ENCODE results near the gene KCND2. TPM values are rescaled to one million over a fixed set of nuclear protein-coding genes. Genes with fewer than 3 reads are reported as not detected.

Gene KCND2
- total RNA-seq, 1 donor from 2014 or later = 0.46 TPM

DNA sequence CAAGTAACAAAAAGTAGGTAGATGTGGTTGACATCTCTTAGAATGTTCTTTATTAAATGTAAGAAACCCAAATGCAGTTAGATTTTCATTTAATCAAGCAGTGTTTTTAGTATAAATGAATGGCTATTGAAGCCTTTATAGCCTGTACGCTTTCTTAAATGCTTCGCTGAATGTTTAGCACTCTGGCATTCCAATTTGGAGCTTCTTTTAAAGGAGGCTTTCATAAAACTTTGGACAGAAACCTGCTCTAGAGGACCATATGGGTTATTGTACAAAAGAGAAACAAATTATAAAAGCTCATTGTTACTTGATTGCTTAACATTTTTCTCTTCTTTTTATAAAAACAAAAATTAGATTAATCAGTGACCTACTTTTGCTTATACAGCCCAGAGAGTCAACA, 59.5 kb downstream of the KCND2 start:
- no peak overlapping the region for H3K4me3 Mint-ChIP-seq (ENCODE audit: unreplicated experiment)
- no peak overlapping the region for H3K27ac Mint-ChIP-seq (ENCODE audit: unreplicated experiment)
- H3K9me3 Mint-ChIP-seq (ENCODE audit: unreplicated experiment) = no peaks in the 10 kb centered on the region
- TF ChIP-seq, protein P1, sequence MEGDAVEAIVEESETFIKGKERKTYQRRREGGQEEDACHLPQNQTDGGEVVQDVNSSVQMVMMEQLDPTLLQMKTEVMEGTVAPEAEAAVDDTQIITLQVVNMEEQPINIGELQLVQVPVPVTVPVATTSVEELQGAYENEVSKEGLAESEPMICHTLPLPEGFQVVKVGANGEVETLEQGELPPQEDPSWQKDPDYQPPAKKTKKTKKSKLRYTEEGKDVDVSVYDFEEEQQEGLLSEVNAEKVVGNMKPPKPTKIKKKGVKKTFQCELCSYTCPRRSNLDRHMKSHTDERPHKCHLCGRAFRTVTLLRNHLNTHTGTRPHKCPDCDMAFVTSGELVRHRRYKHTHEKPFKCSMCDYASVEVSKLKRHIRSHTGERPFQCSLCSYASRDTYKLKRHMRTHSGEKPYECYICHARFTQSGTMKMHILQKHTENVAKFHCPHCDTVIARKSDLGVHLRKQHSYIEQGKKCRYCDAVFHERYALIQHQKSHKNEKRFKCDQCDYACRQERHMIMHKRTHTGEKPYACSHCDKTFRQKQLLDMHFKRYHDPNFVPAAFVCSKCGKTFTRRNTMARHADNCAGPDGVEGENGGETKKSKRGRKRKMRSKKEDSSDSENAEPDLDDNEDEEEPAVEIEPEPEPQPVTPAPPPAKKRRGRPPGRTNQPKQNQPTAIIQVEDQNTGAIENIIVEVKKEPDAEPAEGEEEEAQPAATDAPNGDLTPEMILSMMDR (IDR thresholded peaks at IDR 0.05) = no peak
- no peak for DNase-seq (ENCODE audit: extremely low spot score, unreplicated experiment)
- H3K27me3 Mint-ChIP-seq (ENCODE audit: unreplicated experiment) = peaks cover 2% of the 10 kb centered on the region
- H3K36me3 Mint-ChIP-seq (ENCODE audit: unreplicated experiment) = no peaks in the 10 kb centered on the region
- H3K4me1 Mint-ChIP-seq (ENCODE audit: unreplicated experiment) = peaks cover 3% of the 10 kb centered on the region

DNA sequence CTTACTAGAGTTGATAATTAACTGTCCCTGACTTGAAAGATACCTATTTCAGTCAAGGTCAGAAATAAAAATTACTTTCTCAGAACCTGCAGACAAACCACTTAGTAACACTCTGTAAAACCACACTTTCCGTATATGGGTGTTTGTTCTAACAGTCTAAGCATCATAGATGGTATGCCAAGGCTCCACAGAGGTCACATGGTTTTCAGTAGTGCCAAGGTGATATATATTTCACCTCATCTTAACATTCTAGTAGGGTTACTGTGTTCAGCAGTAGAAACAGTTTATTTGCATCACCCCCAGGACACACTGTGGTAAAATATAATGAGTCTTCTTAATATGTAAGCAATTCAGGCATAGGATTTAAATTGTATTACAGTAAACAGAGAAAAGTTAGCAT, 61.5 kb downstream of the KCND2 start:
- Mint-ChIP-seq H3K9me3 (ENCODE audit: unreplicated experiment) (no peaks in the 10 kb centered on the region), H3K27ac (ENCODE audit: unreplicated experiment) (no peak overlapping the region), H3K27me3 (ENCODE audit: unreplicated experiment) (peaks cover 2% of the 10 kb centered on the region), H3K4me3 (ENCODE audit: unreplicated experiment) (no peak overlapping the region), H3K36me3 (ENCODE audit: unreplicated experiment) (no peaks in the 10 kb centered on the region), H3K4me1 (ENCODE audit: unreplicated experiment) (peaks cover 12% of the 10 kb centered on the region)
- DNase-seq (ENCODE audit: extremely low spot score, unreplicated experiment) = no peak
- TF ChIP-seq, protein P1 (IDR thresholded peaks at IDR 0.05) = no peak

DNA sequence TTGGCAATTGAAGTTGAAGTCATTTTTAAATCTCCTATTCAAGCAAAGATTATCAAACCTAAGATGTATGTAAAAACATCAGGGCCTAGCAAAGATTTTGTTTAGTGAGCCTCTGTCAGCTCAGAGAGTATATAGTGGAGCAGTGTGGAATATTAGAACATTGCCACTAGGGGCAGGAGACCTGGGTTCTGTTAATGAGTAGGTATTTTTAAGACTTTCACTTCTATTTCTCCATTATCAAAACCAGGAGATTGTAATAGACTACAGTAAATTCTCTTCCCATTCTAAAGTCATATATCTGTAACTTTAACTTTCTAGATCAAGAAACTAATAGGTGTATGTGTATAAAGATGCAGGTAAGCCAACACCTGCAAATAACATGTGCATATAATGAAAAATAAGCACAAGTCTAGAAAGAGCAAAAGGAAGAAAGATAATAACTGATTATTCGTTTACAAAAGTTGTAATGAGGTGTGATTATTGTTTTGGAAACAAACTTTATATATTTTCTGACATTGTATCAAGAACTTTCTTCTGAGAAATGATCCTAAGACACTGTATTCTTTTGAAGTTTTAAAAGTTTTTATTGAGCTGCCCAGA, 64.4 kb downstream of the KCND2 start:
- TF ChIP-seq, protein P1 (IDR thresholded peaks at IDR 0.05) = peak; percentile 60
- H3K9me3 Mint-ChIP-seq (ENCODE audit: unreplicated experiment) = no peaks in the 10 kb centered on the region

DNA sequence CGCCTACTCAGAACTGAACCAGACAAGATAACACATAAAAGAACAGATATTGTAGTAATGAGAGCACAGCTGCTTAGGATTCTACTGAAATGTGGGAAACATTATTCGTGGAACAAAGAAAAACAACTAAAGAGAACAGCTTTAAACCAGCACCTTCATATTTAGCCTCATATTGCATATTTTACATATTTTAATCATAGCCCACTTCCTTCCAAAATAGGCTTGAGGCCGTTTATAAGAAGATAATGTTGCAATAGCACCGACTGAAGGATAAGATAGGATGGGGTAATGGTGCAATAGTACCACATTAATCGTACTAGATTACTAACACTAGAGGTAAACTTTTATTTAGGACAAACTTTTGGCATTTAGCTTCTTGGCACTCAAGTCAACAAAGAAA, 71.3 kb downstream of the KCND2 start:
- peaks cover 10% of the 10 kb centered on the region for H3K4me1 Mint-ChIP-seq (ENCODE audit: unreplicated experiment)
- TF ChIP-seq, protein P1 (IDR thresholded peaks at IDR 0.05) = no peak
- H3K27me3 Mint-ChIP-seq (ENCODE audit: unreplicated experiment) = no peaks in the 10 kb centered on the region
- peaks cover 3% of the 10 kb centered on the region for H3K9me3 Mint-ChIP-seq (ENCODE audit: unreplicated experiment)
- no peak for DNase-seq (ENCODE audit: extremely low spot score, unreplicated experiment)
- H3K4me3 Mint-ChIP-seq (ENCODE audit: unreplicated experiment) = no peak overlapping the region
- no peaks in the 10 kb centered on the region for H3K36me3 Mint-ChIP-seq (ENCODE audit: unreplicated experiment)
- peak overlapping the region; percentile 39 for H3K27ac Mint-ChIP-seq (ENCODE audit: unreplicated experiment)

More for the DNA sequence above, 64.4 kb downstream of the KCND2 start:
- no peak overlapping the region for H3K27ac Mint-ChIP-seq (ENCODE audit: unreplicated experiment)
- no peak for DNase-seq (ENCODE audit: extremely low spot score, unreplicated experiment)
- H3K36me3 Mint-ChIP-seq (ENCODE audit: unreplicated experiment) = no peaks in the 10 kb centered on the region
- peaks cover 2% of the 10 kb centered on the region for H3K27me3 Mint-ChIP-seq (ENCODE audit: unreplicated experiment)
- H3K4me3 Mint-ChIP-seq (ENCODE audit: unreplicated experiment) = no peak overlapping the region
- peaks cover 12% of the 10 kb centered on the region for H3K4me1 Mint-ChIP-seq (ENCODE audit: unreplicated experiment)

DNA sequence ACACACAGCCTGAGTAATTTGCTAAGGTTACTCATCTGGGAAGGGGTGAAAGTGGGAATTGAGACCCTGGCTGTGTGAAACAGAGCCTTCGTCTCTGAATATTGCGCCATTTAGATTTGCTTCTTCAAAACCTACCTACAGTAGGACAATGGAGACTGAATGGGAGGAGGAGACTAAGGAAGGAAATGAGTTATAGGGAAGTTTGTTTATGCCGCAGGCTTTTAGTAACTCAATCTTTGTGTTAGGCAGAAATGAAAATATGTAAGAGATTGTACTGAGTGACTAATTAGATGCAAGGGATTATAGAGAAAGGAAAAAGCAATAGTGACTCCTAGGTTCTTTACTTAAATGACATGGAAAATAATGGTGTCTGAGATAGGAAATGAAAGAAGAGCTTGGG, 80.2 kb downstream of the KCND2 start:
- Mint-ChIP-seq H3K36me3 (ENCODE audit: unreplicated experiment) (no peaks in the 10 kb centered on the region), H3K27ac (ENCODE audit: unreplicated experiment) (no peak overlapping the region), H3K27me3 (ENCODE audit: unreplicated experiment) (no peaks in the 10 kb centered on the region), H3K4me3 (ENCODE audit: unreplicated experiment) (no peak overlapping the region), H3K9me3 (ENCODE audit: unreplicated experiment) (peaks cover 3% of the 10 kb centered on the region), H3K4me1 (ENCODE audit: unreplicated experiment) (no peaks in the 10 kb centered on the region)
- TF ChIP-seq, protein P1 (IDR thresholded peaks at IDR 0.05) = no peak
- no peak for DNase-seq (ENCODE audit: extremely low spot score, unreplicated experiment)

Data from osteocyte (in vitro differentiated cells).